DOHH2 (cell line): ENCODE measurements around the gene ANK3.

Source experiments
- H3F3A ChIP-seq: fragments of 200-600 bp; sonication (generic), shearing (Covaris generic); 2 replicates; pipeline ENCODE4 v1.6.0; 2016; ENCODE audit warnings: antibody characterized with exemption, mild to moderate bottlenecking; ENCODE audit not compliant: control insufficient read depth, insufficient read depth
- H3K27ac ChIP-seq: fragments of 200-600 bp; sonication (generic); 2 replicates; pipeline ENCODE4 v1.5.1; 2014; ENCODE audit warnings: low read depth, mild to moderate bottlenecking, low read length, moderate library complexity
- H3K27me3 ChIP-seq: fragments of 200-600 bp; sonication (generic); 2 replicates; pipeline ENCODE4 v1.6.1; 2014; ENCODE audit warnings: mild to moderate bottlenecking, low read length, mixed read lengths; ENCODE audit not compliant: control insufficient read depth
- H3K36me3 ChIP-seq: fragments of 200-600 bp; sonication (generic); 2 replicates; pipeline ENCODE4 v1.6.1; 2014; ENCODE audit warnings: mild to moderate bottlenecking, low read length, moderate library complexity, mixed read lengths; ENCODE audit not compliant: control insufficient read depth
- H3K4me1 ChIP-seq: fragments of 200-600 bp; sonication (generic); 2 replicates; pipeline ENCODE4 v1.6.1; 2014; ENCODE audit warnings: mild to moderate bottlenecking, low read length, mixed read lengths; ENCODE audit not compliant: control insufficient read depth
- H3K4me2 ChIP-seq: fragments of 200-600 bp; sonication (generic); 2 replicates; pipeline ENCODE4 v1.6.0; 2014; ENCODE audit warnings: mild to moderate bottlenecking, low read length, moderate library complexity
- H3K4me3 ChIP-seq: fragments of 200-600 bp; sonication (generic); 2 replicates; pipeline ENCODE4 v1.5.1; 2014; ENCODE audit warnings: mild to moderate bottlenecking, low read length, mixed read lengths
- H3K79me2 ChIP-seq: fragments of 200-600 bp; sonication (generic); 2 replicates; pipeline ENCODE4 v1.6.1; 2014; ENCODE audit warnings: mild to moderate bottlenecking, low read length, mixed read lengths; ENCODE audit not compliant: control insufficient read depth
- H3K9me2 ChIP-seq: fragments of 200-600 bp; sonication (generic); replicated peaks from 2 replicates; pipeline ENCODE4 v1.6.1; 2014; ENCODE audit warnings: mild to moderate bottlenecking, low read length, mixed read lengths; ENCODE audit not compliant: control insufficient read depth
- H3K9me3 ChIP-seq: fragments of 200-600 bp; sonication (generic); 2 replicates; pipeline ENCODE4 v1.6.1; 2014; ENCODE audit warnings: antibody characterized with exemption, low read length, mixed read lengths; ENCODE audit not compliant: control insufficient read depth, insufficient read depth
- H4K20me1 ChIP-seq: fragments of 200-600 bp; sonication (generic); 2 replicates; pipeline ENCODE4 v1.6.0; 2014; ENCODE audit warnings: low read depth, mild to moderate bottlenecking, antibody characterized with exemption, low read length, moderate library complexity; ENCODE audit not compliant: control insufficient read depth, insufficient read depth
- EZH2phosphoT487 ChIP-seq: fragments of 200-600 bp; sonication (generic); IDR thresholded peaks from 2 replicates; pipeline ENCODE4 v1.6.1; 2017; ENCODE audit warnings: borderline replicate concordance, mild to moderate bottlenecking, antibody characterized with exemption, low read length, moderate library complexity, mixed read lengths
- TF ChIP-seq, protein P1 (sequence below): fragments of 200-600 bp; sonication (generic); IDR thresholded peaks from one replicate; pipeline ENCODE4 v1.5.1; 2014; ENCODE audit warnings: antibody characterized with exemption, mild to moderate bottlenecking, low read depth, low read length; ENCODE audit not compliant: poor library complexity, severe bottlenecking

The ANK3 gene

DNA sequence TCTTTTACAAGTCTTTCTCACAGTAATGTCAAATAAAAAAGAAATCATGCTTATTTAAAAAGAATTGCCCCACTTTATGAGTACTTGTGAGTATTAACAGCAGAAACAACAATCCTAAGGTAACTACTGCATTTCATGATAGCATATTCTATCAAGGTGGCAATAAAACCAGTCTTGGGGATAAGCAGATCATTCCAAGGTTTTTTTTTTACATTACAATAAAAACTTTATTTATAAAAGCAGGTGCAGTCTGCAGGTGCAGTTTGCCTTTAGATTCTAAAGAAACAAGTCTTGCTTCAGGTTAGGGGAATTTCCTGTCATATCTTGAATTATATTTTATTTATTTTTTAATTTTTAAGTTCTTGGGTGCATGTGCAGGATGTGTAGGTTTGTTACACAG, 10.7 kb upstream of the ANK3 start:
- H3K4me3 ChIP-seq: no peak overlapping the region
- H3K9me2 ChIP-seq: no peaks in the 10 kb centered on the region
- no peaks in the 10 kb centered on the region for H3F3A ChIP-seq
- no peak overlapping the region for H3K27ac ChIP-seq
- no peak for TF ChIP-seq EZH2phosphoT487
- TF ChIP-seq, protein P1, sequence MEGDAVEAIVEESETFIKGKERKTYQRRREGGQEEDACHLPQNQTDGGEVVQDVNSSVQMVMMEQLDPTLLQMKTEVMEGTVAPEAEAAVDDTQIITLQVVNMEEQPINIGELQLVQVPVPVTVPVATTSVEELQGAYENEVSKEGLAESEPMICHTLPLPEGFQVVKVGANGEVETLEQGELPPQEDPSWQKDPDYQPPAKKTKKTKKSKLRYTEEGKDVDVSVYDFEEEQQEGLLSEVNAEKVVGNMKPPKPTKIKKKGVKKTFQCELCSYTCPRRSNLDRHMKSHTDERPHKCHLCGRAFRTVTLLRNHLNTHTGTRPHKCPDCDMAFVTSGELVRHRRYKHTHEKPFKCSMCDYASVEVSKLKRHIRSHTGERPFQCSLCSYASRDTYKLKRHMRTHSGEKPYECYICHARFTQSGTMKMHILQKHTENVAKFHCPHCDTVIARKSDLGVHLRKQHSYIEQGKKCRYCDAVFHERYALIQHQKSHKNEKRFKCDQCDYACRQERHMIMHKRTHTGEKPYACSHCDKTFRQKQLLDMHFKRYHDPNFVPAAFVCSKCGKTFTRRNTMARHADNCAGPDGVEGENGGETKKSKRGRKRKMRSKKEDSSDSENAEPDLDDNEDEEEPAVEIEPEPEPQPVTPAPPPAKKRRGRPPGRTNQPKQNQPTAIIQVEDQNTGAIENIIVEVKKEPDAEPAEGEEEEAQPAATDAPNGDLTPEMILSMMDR: no peak
- H3K79me2 ChIP-seq: no peaks in the 10 kb centered on the region
- H3K4me2 ChIP-seq: no peak overlapping the region
- H3K4me1 ChIP-seq: peaks cover 15% of the 10 kb centered on the region
- no peaks in the 10 kb centered on the region for H3K9me3 ChIP-seq
- no peaks in the 10 kb centered on the region for H3K27me3 ChIP-seq
- H3K36me3 ChIP-seq: no peaks in the 10 kb centered on the region
- H4K20me1 ChIP-seq: no peaks in the 10 kb centered on the region

DNA sequence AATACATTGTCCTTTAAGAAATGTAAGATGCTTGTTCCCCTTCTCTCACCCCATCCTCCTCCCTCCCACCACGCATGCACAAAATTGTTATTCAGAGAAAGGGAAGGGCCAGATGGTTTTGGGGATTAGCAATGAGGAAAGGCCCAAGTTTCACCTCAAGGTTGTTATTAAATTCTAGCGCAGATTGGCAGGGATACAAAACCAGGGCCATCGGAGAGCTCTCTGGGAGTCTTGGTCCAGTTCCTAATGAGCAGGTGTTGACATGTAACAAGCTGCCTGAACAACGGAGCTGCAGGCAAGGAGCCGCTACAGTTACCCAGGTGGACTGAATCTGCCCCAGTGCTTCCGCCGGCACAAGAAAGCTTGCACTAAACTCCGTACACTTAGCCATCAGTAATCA, 9.7 kb upstream of the ANK3 start:
- H3K4me3 ChIP-seq: no peak overlapping the region
- H3K79me2 ChIP-seq: no peaks in the 10 kb centered on the region
- H3K9me3 ChIP-seq: no peaks in the 10 kb centered on the region
- H3K9me2 ChIP-seq: no peaks in the 10 kb centered on the region
- no peaks in the 10 kb centered on the region for H3K27me3 ChIP-seq
- H3K4me1 ChIP-seq: peaks cover 20% of the 10 kb centered on the region
- no peak overlapping the region for H3K4me2 ChIP-seq
- H3F3A ChIP-seq: no peaks in the 10 kb centered on the region
- TF ChIP-seq EZH2phosphoT487: no peak
- TF ChIP-seq, protein P1: no peak
- no peaks in the 10 kb centered on the region for H4K20me1 ChIP-seq
- no peaks in the 10 kb centered on the region for H3K36me3 ChIP-seq
- no peak overlapping the region for H3K27ac ChIP-seq

DNA sequence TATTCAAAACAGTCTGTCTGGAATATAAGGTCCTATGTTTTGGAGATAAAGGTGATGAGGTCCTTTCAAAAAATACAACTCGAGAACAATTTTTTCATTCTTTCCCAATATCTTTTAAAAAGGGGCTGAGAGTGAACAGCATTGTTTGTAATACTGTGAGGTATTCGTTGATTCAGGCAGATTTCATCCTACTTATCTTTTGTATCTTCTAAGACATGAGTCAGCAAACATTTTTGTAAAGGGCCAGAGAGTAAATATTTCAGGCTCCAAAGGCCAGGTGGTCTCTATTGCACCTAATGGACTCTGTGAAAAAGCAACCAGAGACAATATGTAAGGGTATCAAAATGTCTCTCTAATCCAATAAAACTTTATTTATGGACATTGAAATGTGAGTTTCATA, 8.1 kb upstream of the ANK3 start:
- Histone ChIP-seq H3K9me3 (no peaks in the 10 kb centered on the region), H4K20me1 (no peaks in the 10 kb centered on the region), H3K9me2 (no peaks in the 10 kb centered on the region), H3K4me1 (peaks cover 22% of the 10 kb centered on the region), H3K27me3 (no peaks in the 10 kb centered on the region), H3K4me2 (no peak overlapping the region), H3K36me3 (no peaks in the 10 kb centered on the region), H3F3A (no peaks in the 10 kb centered on the region), H3K27ac (no peak overlapping the region), H3K79me2 (no peaks in the 10 kb centered on the region), H3K4me3 (no peak overlapping the region)
- no peak for TF ChIP-seq EZH2phosphoT487
- TF ChIP-seq, protein P1: no peak

DNA sequence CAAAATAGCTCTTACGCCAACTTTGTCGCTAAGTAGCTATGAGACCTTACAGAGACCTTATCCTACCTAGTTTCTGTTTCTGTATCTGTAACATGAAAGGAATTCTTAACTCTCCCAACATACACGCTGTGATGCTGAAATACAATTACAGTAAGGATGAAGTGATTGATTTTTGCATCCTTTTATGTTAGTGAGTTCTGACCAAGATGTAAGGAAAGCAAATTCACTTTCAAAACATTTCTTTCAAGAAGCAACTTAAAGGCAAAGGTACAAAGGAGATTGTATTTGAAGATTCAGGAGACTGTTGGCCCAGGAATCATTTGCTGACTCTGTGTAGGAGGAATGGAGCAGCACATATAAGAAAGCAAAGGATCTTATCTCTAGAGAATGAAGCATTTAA, 7.1 kb upstream of the ANK3 start:
- no peak for TF ChIP-seq EZH2phosphoT487
- TF ChIP-seq, protein P1: no peak
- H3K27me3 ChIP-seq: no peaks in the 10 kb centered on the region
- H3K36me3 ChIP-seq: no peaks in the 10 kb centered on the region
- no peak overlapping the region for H3K4me3 ChIP-seq
- H3K9me3 ChIP-seq: no peaks in the 10 kb centered on the region
- H3K79me2 ChIP-seq: no peaks in the 10 kb centered on the region
- H3F3A ChIP-seq: no peaks in the 10 kb centered on the region
- H4K20me1 ChIP-seq: no peaks in the 10 kb centered on the region
- no peak overlapping the region for H3K27ac ChIP-seq
- H3K4me1 ChIP-seq: peaks cover 28% of the 10 kb centered on the region
- H3K4me2 ChIP-seq: no peak overlapping the region
- no peaks in the 10 kb centered on the region for H3K9me2 ChIP-seq
